NCI-H82 (cell line): ENCODE measurements around the gene COLQ.

ENCODE experiments used
- DNase-seq: peaks from one replicate; lab custom pipeline; 2025; lab: John Stamatoyannopoulos, UW

COLQ gene

GRCh38 chr3:15454965-15455364 is 66.5 kb downstream of the COLQ start:
- no peak for DNase-seq

- DNase-seq, result no peak
Observed at GRCh38 chr3:15453991-15454625, 67.4 kb downstream of the COLQ start.

DNA sequence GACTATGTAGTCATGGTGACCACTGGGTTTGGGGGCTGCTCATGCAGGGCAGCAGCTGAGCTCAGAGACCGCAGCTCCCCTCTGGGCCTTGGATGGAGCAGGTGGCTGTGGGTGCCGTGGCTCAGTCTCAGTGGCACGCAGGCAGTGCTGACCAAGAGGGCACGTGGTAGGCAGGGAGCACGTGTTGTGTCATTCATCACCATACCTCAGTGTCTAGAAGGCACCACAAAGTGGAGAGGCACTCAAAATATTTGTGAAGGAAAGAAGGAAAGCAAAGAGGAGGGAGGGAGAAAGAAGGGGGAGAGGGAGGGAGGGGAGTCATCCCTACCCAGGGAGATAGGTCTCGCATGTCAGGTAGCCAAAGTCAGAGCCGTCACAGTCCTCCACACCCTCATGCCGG is 68.0 kb downstream of the COLQ start:
- DNase-seq, result no peak

DNA sequence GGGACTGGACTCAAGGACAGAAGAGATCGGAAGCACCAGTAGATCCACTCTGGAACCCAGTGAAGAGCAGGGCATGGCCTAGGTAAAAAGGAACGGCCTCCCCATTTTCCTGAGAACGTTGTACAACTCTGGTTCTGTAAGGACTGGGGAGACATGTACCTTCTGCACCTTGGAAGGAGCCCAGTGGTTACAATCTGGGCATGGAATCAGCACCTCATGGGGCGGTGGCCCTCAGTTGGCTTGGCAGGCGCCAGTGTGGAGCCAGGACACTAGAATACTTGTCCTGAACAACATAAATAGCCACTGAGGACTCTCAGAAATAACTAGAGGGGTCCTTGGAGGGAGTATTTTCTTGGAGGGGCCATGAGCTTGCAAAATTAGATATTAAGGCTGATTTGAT is 68.5 kb downstream of the COLQ start:
- no peak for DNase-seq

DNA sequence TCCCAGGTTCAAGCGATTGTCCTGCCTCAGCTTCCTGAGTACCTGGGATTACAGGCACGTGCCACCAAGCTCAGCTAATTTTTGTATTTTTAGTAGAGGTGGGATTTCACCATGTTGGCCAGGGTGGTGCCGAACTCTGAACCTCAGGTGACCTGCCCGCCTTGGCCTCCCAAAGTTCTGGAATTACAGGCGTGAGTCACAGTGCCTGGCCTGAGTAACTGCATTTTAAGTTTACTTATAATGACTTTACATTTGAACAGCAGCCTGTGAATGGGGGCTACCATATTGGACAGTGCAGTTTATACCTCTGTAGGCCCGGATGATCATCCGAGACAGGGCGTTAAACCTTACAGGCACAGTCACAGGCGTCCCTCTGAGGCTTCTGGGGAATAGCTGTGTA is 69.3 kb downstream of the COLQ start:
- no peak for DNase-seq

GRCh38 chr3:15451216-15452113 is 70.0 kb downstream of the COLQ start:
- no peak for DNase-seq

GRCh38 chr3:15450438-15451215 is 70.9 kb downstream of the COLQ start:
- no peak for DNase-seq

DNA sequence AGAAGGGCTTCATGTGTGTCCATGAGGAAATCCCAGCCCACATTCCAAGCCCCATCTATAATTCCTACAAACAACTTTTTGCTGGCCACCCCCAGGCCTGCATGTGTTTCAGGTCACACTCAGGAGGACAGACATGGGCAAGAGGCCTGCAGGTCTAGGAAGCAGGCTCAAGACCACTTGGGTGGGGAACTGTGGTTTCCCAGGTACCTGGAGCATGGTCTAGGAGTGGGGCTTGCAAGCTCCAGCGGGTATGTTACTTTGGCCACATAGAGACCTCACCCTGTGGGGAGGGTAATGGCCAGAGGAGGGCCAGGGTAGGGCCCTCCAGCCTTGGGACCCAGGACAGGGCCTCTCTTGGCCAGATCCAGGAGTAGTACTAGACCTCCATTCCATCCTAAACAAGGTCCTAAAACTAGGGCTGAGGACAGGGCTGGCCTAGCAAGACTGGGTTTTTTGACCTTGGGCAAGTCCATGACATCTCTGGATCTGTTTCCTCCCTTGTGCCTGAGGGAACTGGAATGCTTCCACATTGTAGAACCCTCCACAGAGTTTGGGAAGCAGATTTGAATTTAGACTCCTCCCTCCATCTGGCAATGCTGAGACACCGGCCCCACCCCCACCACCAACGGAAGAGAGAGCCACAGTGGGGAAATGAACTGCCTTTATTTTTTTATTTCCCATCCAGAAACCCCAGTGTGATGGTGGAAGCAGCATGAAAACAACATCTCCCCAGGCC is 71.8 kb downstream of the COLQ start:
- DNase-seq, result no peak

DNA sequence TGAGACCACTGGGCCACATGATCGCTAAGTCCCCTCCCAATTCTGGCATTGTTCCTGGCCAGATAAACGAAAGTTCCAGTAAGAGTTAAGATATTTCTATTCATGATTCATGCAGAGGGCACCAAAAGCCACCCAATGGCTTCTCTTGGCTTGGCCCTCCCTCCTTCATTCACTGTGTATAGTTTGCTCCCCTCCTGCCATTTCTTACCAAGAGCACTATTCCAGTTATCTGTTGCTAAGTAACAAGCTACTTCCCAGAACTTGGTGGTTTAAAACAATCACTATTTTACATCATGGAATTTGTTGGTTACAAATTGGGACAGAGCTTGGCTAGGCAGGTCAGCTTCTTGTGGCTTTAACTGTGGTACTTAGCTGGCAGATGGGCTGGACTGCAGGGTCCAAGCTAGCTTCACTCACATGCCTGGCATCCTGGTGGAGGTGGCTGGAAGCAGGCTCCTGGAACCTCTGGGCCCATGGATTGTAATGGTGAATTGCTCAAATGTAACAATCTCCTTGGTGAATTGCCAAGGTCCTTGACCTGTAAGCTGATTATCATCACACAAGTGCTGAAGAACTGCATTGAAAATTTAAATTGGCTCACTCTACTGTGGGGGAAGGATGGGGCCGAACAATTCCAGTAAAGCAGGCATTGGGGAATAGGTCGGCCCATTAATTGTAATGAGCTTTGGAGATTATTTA is 77.5 kb downstream of the COLQ start:
- peak; percentile 89 for DNase-seq

DNA sequence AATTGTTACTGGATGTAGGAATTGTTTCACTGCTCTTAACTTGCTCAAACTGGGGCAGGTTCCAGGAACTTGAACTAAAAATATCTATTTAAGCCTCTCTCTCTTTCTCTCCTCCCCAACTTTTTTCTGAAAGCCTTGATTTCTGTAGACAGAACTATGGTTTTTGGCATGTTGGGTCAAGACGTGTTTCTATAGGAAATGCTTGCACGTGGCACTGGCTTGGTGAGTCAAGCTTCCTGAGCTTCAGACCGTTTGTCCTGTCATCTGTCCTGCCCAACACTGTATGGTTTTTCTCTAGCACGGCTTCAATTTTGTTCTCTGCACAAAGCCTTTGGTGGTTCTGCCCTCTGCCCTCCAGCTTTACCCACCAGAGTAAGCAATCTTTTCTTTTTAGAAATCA is 80.6 kb downstream of the COLQ start:
- no peak for DNase-seq

GRCh38 chr3:15439476-15439875 is 82.0 kb downstream of the COLQ start:
- DNase-seq, result no peak

DNA sequence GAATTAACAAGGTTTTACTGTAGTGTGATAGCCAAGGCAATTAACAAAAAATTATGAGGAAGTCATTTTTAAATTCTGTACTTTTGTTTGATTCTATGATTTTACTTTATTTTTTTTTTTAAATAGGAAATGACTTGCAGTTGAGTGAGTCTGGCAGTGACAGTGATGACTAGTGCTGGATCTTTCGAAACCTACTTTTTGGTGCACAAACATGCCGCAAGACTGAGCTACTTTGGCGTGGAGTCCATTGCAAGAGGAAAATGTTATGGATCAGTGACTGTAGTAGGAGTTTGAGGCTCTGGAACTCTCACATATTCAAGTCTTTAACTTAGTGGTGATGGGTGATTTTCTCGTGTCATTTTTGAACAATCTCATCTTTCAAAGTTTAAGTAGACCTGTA is 82.5 kb downstream of the COLQ start:
- DNase-seq, result no peak

DNA sequence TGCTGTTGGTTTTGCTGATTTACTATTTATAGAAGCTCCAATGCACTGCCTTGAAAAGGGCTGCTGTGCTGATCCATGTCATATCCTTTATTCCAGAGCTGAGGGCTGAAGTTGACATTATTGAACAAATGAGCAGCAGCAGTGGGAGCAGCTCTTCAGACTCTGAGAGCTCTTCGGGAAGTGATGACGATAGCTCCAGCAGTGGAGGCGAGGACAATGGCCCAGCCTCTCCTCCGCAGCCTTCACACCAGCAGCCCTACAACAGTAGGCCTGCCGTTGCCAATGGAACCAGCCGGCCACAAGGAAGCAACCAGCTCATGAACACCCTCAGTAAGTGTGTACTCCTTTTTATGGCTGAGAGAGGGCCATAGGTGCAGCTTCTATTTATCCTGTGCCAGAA is 85.3 kb downstream of the COLQ start:
- no peak for DNase-seq

DNA sequence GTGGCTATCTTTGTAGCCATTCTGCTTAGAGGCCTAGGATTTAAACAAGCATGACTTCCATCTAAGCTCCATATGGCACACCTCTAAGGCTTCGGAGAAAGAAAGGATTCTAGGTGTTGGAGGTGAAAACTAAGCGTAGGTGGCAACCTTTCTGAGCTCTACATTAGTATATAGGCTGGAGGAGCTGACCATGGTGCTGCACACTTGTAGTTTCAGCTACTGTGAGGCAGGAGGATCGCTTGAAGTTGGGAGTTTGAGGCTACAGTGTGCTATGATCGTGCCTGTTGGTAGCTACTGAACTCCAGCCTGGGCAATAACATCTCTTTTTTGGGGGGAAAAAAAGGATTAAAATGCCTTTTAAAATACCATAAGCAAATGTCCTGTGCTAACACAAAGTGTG is 86.8 kb downstream of the COLQ start:
- DNase-seq, result no peak

DNA sequence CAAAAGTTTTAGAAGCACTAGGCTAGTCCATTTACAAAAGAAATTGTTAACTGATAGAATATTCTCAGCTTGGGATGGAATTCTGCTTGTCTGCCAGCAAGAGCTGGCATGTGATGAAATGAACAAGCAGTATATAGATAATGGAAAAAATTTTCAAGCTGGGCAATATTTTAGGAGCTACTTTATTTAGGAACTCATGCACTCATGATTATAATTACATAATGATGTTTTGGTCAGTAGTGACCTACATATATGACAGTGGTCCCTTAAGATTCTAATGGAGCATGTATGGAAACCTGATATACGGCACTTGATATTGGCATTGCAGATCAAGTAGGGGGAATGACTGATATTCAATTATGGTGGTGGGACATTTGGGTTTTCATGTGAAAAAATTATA is 88.0 kb downstream of the COLQ start:
- no peak for DNase-seq

GRCh38 chr3:15431256-15431837 is 90.2 kb downstream of the COLQ start:
- no peak for DNase-seq

GRCh38 chr3:15430624-15431023 is 90.9 kb downstream of the COLQ start:
- DNase-seq, result no peak

GRCh38 chr3:15429080-15429479 is 92.4 kb downstream of the COLQ start:
- DNase-seq, result no peak

- DNase-seq, result no peak
Observed at GRCh38 chr3:15428539-15428938, 93.0 kb downstream of the COLQ start.

GRCh38 chr3:15427981-15428380 is 93.5 kb downstream of the COLQ start:
- DNase-seq, result no peak
